Erythroblast (primary cell): Measurements from ENCODE around the gene RBMS1.

Source experiments
- GATA1 ChIP-seq: IDR thresholded peaks from 2 replicates; pipeline ENCODE4 v1.6.1; 2011; ENCODE audit warnings: low read depth, mild to moderate bottlenecking, control low read depth, low read length, moderate library complexity
- POLR2A ChIP-seq: IDR thresholded peaks from 2 replicates; pipeline ENCODE4 v1.6.1; 2011; ENCODE audit warnings: mild to moderate bottlenecking, low read length

- no peak for TF ChIP-seq POLR2A
- TF ChIP-seq GATA1, result no peak
Observed at GRCh38 chr2:160465002-160465401, 28.6 kb downstream of the RBMS1 start.
